Activated naive CD4-positive, alpha-beta T cell treated with anti-CD3 and anti-CD28 coated beads for 36 hours (primary cell): ENCODE data around the gene KAT14. TPM values are rescaled to one million over a fixed set of nuclear protein-coding genes. Genes with fewer than 3 reads are reported as not detected.
"Not testable (repeated sequence)": the region's sequence is repeated elsewhere in the genome, so short reads cannot be mapped to it uniquely, and the experiment has no call there.

Experiments
- CTCF ChIA-PET: fragments of 350-600 bp; sonication (Branson Sonifier 250); formaldehyde crosslinking; loops from one replicate; lab custom pipeline; 2021; ENCODE audit warnings: antibody characterized with exemption; lab: Charles Lee
- DNase-seq: peaks from one replicate; pipeline ENCODE4 v3.0.0-alpha.2; 2020
- H3K27ac Mint-ChIP-seq: one replicate; pipeline ENCODE4 v1.8.0; 2021; ENCODE audit warnings: mild to moderate bottlenecking, mixed read lengths
- H3K27me3 Mint-ChIP-seq: one replicate; pipeline ENCODE4 v1.8.0; 2021; ENCODE audit warnings: low read depth, mixed read lengths
- H3K36me3 Mint-ChIP-seq: one replicate; pipeline ENCODE4 v1.8.0; 2021; ENCODE audit warnings: low read depth, mixed read lengths
- H3K4me1 Mint-ChIP-seq: one replicate; pipeline ENCODE4 v1.8.0; 2021; ENCODE audit warnings: low read depth, mixed read lengths
- H3K4me3 Mint-ChIP-seq: one replicate; pipeline ENCODE4 v1.8.0; 2021; ENCODE audit warnings: mild to moderate bottlenecking, moderate library complexity, mixed read lengths
- H3K9me3 Mint-ChIP-seq: one replicate; pipeline ENCODE4 v1.8.0; 2021; ENCODE audit warnings: mixed read lengths
- intact Hi-C: fragments of 100-400 bp; cut with micrococcal nuclease; formaldehyde crosslinking; loops from one replicate; pipeline ENCODE4 v1.15.1; 2023
- total RNA-seq, 2 experiments: library from RNA; stranded (reverse); gene quantifications; one replicate each; pipeline ENCODE4 v1.2.3, GENCODE V29; 2021

The KAT14 gene
- total RNA-seq, 2 experiments from 2014 or later = 10.3 to 12.9 TPM

DNA sequence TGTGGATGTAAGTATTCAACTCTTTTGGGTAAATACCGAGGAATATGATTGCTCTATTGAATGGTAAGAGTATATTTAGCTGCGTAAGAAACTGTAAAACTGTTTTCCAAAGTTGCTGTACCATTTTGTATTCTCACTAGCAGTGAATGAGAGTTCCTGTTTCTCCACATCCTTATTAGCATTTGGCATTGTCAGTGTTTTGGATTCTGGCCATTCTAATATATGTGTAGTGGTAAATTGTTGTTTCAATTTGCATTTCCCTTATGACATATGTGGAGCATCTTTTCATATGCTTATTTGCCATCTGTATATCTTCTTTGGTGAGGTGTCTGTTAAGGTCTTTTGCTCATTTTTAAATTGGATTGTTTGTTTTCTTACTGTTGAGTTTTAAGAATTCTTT, 29.3 kb upstream of the KAT14 start:
- peaks cover 4% of the 10 kb centered on the region for H3K9me3 Mint-ChIP-seq
- intact Hi-C loops = no loop called here
- CTCF ChIA-PET = no interaction called here
- no peaks in the 10 kb centered on the region for H3K4me1 Mint-ChIP-seq
- DNase-seq = no peak
- H3K27me3 Mint-ChIP-seq = no peaks in the 10 kb centered on the region
- H3K36me3 Mint-ChIP-seq = no peaks in the 10 kb centered on the region
- H3K27ac Mint-ChIP-seq = no peak overlapping the region
- no peak overlapping the region for H3K4me3 Mint-ChIP-seq

DNA sequence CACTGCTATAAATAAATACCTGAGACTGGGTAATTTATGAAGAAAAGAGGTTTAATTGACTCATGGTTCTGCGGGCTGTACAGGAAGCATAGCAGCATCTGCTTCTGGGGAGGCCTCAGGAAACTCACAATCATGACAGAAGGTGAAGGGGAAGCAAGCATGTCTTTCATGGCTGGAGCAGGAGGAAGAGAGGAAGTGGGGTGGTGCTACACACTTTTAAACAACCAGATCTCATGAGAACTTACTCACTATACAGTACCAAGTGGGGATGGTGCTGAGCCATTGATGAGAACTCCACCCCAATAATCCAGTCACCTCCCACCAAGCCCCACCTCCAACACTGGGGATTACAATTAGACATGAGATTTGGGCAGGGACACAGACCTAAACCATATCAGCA, 9.1 kb upstream of the KAT14 start:
- H3K27ac Mint-ChIP-seq, H3K36me3 Mint-ChIP-seq, CTCF ChIA-PET, H3K9me3 Mint-ChIP-seq, H3K27me3 Mint-ChIP-seq, H3K4me3 Mint-ChIP-seq, H3K4me1 Mint-ChIP-seq, intact Hi-C loops: not testable (repeated sequence)
- peak; percentile 30 for DNase-seq

DNA sequence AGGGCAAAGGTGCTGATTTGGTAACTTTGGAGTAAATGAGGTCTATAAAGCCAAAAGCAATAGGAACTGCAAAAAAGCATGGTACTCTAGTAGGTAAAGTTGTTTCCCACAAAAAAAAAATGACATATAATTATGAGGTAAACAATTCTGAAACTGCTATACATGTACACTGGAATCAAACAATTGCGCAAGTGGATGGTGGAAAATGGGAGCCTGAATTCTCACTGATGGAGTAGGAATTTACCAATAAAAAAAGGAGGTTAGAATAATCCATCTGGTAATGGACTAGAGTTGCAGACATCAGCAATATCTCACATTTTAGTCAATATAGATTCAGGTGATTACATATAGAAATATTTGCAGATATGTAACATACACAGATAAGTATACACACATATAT, 5.0 kb upstream of the KAT14 start:
- no peak overlapping the region for H3K4me3 Mint-ChIP-seq
- peaks cover 10% of the 10 kb centered on the region for H3K4me1 Mint-ChIP-seq
- H3K36me3 Mint-ChIP-seq = no peaks in the 10 kb centered on the region
- intact Hi-C loops = loop anchor here (10.0 kb wide), 3 partner anchors 568 to 1882 kb away; partner anchors contain the start of gene NAA20
- H3K9me3 Mint-ChIP-seq = peaks cover 3% of the 10 kb centered on the region
- H3K27ac Mint-ChIP-seq = no peak overlapping the region
- DNase-seq = no peak
- peaks cover 3% of the 10 kb centered on the region for H3K27me3 Mint-ChIP-seq
- CTCF ChIA-PET = no interaction called here

DNA sequence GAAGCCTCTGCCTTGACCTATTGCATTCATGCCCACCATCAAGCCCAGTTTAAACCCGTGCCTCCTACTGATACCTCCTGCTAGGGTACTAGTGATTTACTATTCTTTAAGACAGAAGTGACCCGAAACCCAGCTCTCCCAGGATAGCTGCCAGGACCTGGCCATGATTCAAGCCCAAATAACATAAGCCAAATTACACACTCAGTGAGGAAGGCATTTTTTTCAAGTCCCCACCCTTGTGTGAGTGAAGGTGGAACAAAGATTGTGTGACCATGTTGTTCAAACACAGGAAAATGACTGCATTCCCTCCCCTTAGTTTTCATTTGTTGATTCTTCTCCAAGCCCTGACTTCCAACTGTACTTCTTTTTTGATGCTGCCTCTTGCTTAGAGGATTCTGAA, 3.7 kb upstream of the KAT14 start:
- no peak overlapping the region for H3K4me3 Mint-ChIP-seq
- CTCF ChIA-PET = interaction anchor here (0.6 kb wide), 1 partner anchor 1660 kb away, joined by 3 read pairs; no protein-coding TSS in a partner anchor
- intact Hi-C loops = loop anchor here (10.0 kb wide), 3 partner anchors 569 to 1881 kb away; partner anchors contain the start of gene NAA20
- DNase-seq = no peak
- H3K27me3 Mint-ChIP-seq = peaks cover 3% of the 10 kb centered on the region
- no peak overlapping the region for H3K27ac Mint-ChIP-seq
- H3K36me3 Mint-ChIP-seq = peaks cover 2% of the 10 kb centered on the region
- H3K9me3 Mint-ChIP-seq = no peaks in the 10 kb centered on the region
- peaks cover 7% of the 10 kb centered on the region for H3K4me1 Mint-ChIP-seq

DNA sequence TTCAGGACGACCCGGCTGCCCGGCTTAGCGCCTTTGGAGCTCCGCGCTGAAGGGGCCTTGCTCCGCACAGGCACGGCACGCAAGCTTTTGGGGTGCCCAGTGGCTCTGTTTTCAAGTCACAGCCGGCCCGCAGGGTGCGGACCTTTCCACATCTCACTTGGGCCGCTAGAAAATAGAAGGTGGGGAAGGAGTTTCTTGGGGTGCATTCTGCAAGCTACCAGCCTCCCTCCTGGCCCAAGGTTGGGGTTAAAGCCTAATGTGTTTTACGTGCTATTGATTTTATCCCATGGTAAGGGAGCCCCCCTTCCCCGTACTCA, 561 bp downstream of the KAT14 start:
- Mint-ChIP-seq H3K4me3 (peak overlapping the region; percentile 75), H3K36me3 (peaks cover 15% of the 10 kb centered on the region), H3K4me1 (peaks cover 31% of the 10 kb centered on the region), H3K27me3 (no peaks in the 10 kb centered on the region), H3K9me3 (no peaks in the 10 kb centered on the region), H3K27ac (peak overlapping the region; percentile 73)
- DNase-seq = no peak
- intact Hi-C loops = loop anchor here (2.0 to 10.0 kb wide), 5 partner anchors 139 to 1877 kb away; partner anchors contain the start of genes KIF16B and NAA20
- CTCF ChIA-PET = interaction anchor here (0.6 to 1.3 kb wide), 2 partner anchors 8 to 201 kb away, joined by 3 to 6 read pairs; no protein-coding TSS in a partner anchor

DNA sequence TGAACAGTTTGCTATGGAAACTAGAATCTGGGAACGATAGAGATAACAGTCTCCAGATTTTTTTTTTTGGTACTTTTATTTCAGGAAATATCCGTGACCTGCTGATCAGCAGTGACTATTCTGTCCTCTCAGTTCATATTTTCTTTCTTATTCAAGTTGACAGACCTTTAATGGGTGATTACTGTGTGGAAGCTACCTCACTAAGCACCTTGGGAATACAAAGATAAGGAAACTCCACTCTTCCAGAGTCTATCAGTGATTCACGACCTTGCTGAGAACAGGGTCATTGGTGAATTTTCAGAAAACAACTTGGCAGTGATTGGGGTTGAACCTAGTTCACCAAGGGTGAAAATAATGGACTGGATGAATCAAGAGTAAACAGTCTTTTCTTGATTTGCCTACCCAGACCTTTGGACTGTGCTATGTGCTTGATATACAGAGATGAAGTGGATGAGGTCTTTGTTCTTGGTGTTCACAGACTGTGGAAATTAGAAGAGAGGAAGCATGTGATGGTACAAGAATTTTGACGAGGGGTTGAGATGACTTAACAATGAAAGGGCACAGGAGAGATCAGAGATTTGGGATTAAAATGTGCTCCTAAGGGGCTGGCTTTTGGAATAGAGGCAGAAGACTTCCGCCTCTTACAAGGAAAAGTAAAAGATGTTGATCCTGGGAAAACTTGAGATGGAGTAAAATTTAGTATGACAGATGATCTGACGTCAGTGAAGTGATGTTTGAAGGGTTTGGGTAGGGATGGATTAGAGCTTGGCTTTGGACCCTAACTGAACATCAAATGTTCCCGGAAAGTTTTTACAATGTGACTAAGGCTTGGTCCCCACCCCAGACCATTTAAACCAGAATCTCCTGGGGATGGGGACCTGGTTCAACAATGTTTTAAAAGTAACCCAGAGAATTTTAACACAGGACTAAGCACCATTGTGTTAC, 1.2 kb downstream of the KAT14 start:
- intact Hi-C loops = loop anchor here (2.0 to 10.0 kb wide), 5 partner anchors 138 to 1876 kb away; partner anchors contain the start of genes KIF16B and NAA20
- Mint-ChIP-seq H3K27ac (peak overlapping the region; percentile 73), H3K4me3 (peak overlapping the region; percentile 75), H3K9me3 (no peaks in the 10 kb centered on the region), H3K4me1 (peaks cover 33% of the 10 kb centered on the region), H3K36me3 (peaks cover 18% of the 10 kb centered on the region), H3K27me3 (no peaks in the 10 kb centered on the region)
- CTCF ChIA-PET = interaction anchor here (1.3 kb wide), 1 partner anchor 8 kb away, joined by 6 read pairs; no protein-coding TSS in a partner anchor
- no peak for DNase-seq

DNA sequence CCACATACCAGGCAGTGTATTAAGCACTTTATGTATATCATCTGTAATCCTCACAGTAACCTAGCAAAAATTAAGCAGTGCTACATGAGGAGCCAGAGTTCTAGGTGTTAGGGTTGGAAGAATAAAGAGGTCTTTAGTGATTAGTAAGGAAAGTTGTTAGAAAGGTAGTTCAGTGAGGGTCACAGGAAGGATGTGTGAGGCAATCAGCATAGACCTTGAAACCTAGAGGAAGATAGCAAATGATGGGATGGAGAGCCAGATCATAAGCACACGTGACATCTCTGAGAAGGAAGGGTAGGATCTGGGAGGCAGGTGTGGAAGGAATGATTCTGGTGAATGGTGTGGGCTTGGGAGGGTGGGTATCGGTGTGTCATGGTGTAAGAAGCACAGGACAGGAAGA, 2.2 kb downstream of the KAT14 start:
- intact Hi-C loops = loop anchor here (2.0 to 10.0 kb wide), 5 partner anchors 137 to 1875 kb away; partner anchors contain the start of genes KIF16B and NAA20
- Mint-ChIP-seq H3K27ac (peak overlapping the region; percentile 14), H3K36me3 (peaks cover 23% of the 10 kb centered on the region), H3K4me1 (peaks cover 33% of the 10 kb centered on the region), H3K9me3 (no peaks in the 10 kb centered on the region), H3K27me3 (no peaks in the 10 kb centered on the region), H3K4me3 (peak overlapping the region; percentile 75)
- no peak for DNase-seq
- CTCF ChIA-PET = no interaction called here

DNA sequence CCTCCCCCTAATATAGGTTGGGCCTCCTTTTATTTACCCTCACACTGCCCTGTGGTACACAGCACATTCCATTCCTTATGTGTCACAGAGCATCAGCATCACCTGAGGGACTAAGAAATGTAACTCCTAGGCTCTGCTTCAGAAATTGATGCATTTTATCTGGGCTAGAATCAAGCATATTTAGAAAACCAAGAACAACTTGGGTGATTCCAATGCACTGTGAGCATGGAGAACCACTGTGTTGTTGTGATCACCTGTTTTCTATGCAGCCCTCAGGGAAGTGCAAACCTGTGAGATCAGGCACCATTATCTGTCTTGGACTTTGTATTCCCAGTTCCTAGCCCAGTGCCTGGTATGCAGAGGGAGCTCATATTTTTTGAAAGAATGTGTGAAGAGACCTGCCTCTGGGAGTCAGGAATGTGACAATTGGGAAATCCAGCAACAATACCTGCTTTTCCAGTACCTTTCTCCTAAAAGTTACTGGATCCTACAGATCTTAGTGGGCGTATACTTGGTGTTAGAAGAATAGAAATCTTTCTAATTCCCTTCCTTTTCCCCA, 7.0 kb downstream of the KAT14 start:
- intact Hi-C loops = no loop called here
- DNase-seq = no peak
- Mint-ChIP-seq H3K4me1 (peaks cover 22% of the 10 kb centered on the region), H3K9me3 (no peaks in the 10 kb centered on the region), H3K36me3 (peaks cover 26% of the 10 kb centered on the region), H3K27ac (no peak overlapping the region), H3K27me3 (no peaks in the 10 kb centered on the region), H3K4me3 (no peak overlapping the region)
- CTCF ChIA-PET = interaction anchor here (0.6 kb wide), 1 partner anchor 58 kb away, joined by 6 read pairs; no protein-coding TSS in a partner anchor

DNA sequence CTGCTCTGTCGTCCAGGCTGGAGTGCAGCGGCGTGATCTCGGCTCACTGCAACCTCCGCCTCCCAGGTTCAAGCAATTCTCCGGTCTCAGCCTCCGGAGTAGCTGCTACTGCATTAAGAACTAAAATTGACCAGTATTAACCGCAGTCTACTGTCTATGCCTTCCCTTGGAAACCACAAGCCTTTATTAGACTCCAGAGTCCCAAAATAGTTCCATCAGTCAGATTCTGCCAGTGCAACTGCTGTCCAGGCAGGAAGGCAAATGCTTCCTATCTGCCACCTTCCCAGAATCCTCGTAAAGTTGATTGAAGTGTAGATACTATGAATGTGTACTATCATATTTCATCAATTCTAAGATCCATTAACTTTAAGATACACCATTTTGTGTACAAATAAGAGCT, 16.7 kb downstream of the KAT14 start:
- Mint-ChIP-seq H3K9me3 (no peaks in the 10 kb centered on the region), H3K4me3 (no peak overlapping the region), H3K4me1 (no peaks in the 10 kb centered on the region), H3K27me3 (no peaks in the 10 kb centered on the region), H3K36me3 (peaks cover 26% of the 10 kb centered on the region), H3K27ac (no peak overlapping the region)
- no peak for DNase-seq
- CTCF ChIA-PET = no interaction called here
- intact Hi-C loops = no loop called here

DNA sequence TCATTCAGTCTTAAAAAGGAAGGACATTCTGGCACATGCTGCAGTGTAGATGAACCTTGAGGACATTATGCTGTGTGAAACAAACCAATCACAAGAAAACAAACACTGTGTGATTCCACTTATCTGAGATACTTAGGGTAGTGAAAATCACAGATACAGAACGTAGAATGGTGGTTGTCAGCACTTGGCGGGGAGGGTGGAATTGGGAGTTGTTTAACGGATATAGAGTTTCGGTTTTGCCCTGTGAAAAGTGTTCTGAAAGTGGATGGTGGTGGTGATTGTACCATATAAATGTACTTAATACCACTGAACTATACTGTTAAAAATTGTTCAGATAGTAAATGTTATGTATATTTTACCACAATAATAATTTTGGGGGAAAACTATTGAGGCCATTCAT, 18.4 kb downstream of the KAT14 start:
- no peak for DNase-seq
- H3K27ac Mint-ChIP-seq = no peak overlapping the region
- H3K36me3 Mint-ChIP-seq = peaks cover 18% of the 10 kb centered on the region
- no peak overlapping the region for H3K4me3 Mint-ChIP-seq
- intact Hi-C loops = no loop called here
- H3K4me1 Mint-ChIP-seq = no peaks in the 10 kb centered on the region
- no peaks in the 10 kb centered on the region for H3K27me3 Mint-ChIP-seq
- H3K9me3 Mint-ChIP-seq = no peaks in the 10 kb centered on the region
- CTCF ChIA-PET = no interaction called here

DNA sequence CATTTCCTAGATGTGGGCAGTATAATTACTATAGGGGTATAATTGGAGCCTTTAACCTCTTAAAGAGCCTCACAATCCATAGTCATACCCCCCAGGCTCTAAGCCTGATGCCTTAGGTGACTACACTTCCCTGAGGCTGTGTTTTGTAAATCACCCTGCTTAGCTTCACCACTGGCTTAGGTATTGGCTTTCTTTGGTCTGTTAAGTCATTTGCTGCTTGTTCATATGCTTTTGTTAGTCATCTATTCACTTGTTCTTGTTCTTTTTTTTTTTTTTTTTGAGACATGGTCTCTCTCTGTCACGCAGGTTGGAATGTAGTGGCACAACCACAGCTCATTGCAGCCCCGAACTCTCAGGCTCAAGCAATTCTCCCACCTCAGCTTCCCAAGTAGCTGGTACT, 26.7 kb downstream of the KAT14 start:
- Mint-ChIP-seq H3K4me1 (peaks cover 46% of the 10 kb centered on the region), H3K27ac (no peak overlapping the region)

DNA sequence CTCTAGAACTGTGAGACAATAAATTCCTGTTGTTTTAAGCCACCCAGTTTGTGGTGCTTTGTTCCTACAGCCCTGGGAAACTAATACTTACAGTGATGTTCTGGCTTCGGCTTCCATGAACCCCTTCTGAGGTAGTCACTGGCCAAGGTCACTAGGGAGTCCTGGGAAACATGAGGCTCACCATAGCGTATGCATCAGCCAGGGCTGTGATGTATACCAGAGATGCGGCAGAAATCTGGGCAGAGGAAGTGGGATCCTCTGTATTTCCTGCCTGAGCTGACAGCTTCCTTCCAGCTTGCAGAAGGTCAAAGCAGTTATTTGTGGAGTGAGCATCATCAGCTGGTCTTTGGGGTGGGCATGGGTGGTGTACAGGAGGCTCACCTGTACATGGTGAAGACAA, 27.9 kb downstream of the KAT14 start:
- Mint-ChIP-seq H3K27ac (no peak overlapping the region), H3K36me3 (peaks cover 41% of the 10 kb centered on the region), H3K4me1 (peaks cover 49% of the 10 kb centered on the region), H3K27me3 (no peaks in the 10 kb centered on the region), H3K9me3 (no peaks in the 10 kb centered on the region), H3K4me3 (no peak overlapping the region)
- intact Hi-C loops = no loop called here
- CTCF ChIA-PET = interaction anchor here (0.6 kb wide), 1 partner anchor 8 kb away, joined by 5 read pairs; no protein-coding TSS in a partner anchor
- no peak for DNase-seq

More for the DNA sequence above, 26.7 kb downstream of the KAT14 start:
- intact Hi-C loops = no loop called here
- Mint-ChIP-seq H3K4me3 (no peak overlapping the region), H3K27me3 (no peaks in the 10 kb centered on the region), H3K9me3 (no peaks in the 10 kb centered on the region), H3K36me3 (peaks cover 38% of the 10 kb centered on the region)
- no peak for DNase-seq
- CTCF ChIA-PET = no interaction called here
